Body of pancreas (tissue), 4 donors: Measurements from ENCODE around the gene GUCY2C. TPM values are rescaled to one million over a fixed set of nuclear protein-coding genes. Genes with fewer than 3 reads are reported as not detected.
A peak's percentile ranks its signal among the peaks of the same experiment; 100 is the strongest.

Experiments used
- ATAC-seq: fragments of 150-250 bp; one replicate; pipeline ENCODE4 v1.9.1; 2016
- DNase-seq, 4 donors: peaks; one replicate each; pipeline ENCODE4 v3.0.0-alpha.2; 2019
- H3K27ac ChIP-seq, 4 donors: fragments of 200-600 bp; sonication (generic); 1 replicate in 3 of 4; 2 replicates in 1 of 4; pipeline versions ENCODE4 v1.5.1 to v1.6.1; 2016 to 2019; ENCODE audit warnings: mild to moderate bottlenecking in 1 of 4, mixed read lengths in 1 of 4, moderate library complexity in 1 of 4
- H3K27me3 ChIP-seq, 2 donors: fragments of 200-600 bp; sonication (generic); one replicate each; pipeline ENCODE4 v1.6.0; 2016; ENCODE audit warnings: mild to moderate bottlenecking in 1 of 2
- H3K36me3 ChIP-seq, 2 donors: fragments of 200-600 bp; sonication (generic); replicated peaks in 1 of 2; 2 replicates each; pipeline ENCODE4 v1.5.1; 2016; ENCODE audit warnings: low read depth in 2 of 2; ENCODE audit not compliant: insufficient read depth in 1 of 2
- H3K4me1 ChIP-seq: fragments of 200-600 bp; sonication (generic); one replicate; pipeline ENCODE4 v1.6.0; 2016
- H3K4me3 ChIP-seq, 2 donors: fragments of 200-600 bp; sonication (generic); 1 replicate in 1 of 2; 2 replicates in 1 of 2; pipeline ENCODE4 v1.5.1; 2016 to 2019
- H3K9me3 ChIP-seq, 3 donors: fragments of 200-600 bp; sonication (generic); 1 replicate in 2 of 3; 2 replicates in 1 of 3; pipeline ENCODE4 v1.5.1; 2016
- CTCF ChIP-seq, 7 experiments: fragments of 450-650 bp in 4 of 7; fragments of 200-600 bp in 3 of 7; sonication (generic) in 3 of 7; IDR thresholded peaks; one replicate each; pipeline ENCODE4 v1.5.1; 2016 to 2019; ENCODE audit warnings: antibody characterized with exemption in 7 of 7
- POLR2A ChIP-seq, 3 donors: fragments of 450-650 bp; IDR thresholded peaks; one replicate each; pipeline ENCODE4 v1.6.1; 2016; ENCODE audit warnings: antibody characterized with exemption in 3 of 3, mild to moderate bottlenecking in 2 of 3
- WGBS, 2 donors: methylation state at CpG; one replicate each; pipeline ENCODE4 v1.1.5; 2017; 5-methylcytosine and 5-hydroxymethylcytosine counted together
- intact Hi-C: fragments of 100-400 bp; cut with DNase I; formaldehyde crosslinking; loops from one replicate; pipeline ENCODE4 v1.15.1; 2023
- total RNA-seq, 2 donors: library from RNA; depleted of rRNA; stranded (reverse); fragments of >200 nt; gene quantifications; one replicate each; pipeline ENCODE4 v1.1.0, GENCODE V29; 2016

Gene GUCY2C
- total RNA-seq, 2 donors from 2014 or later: not detected

- peaks cover 17% of the 10 kb centered on the region for H3K4me1 ChIP-seq
- no peaks in the 10 kb centered on the region for H3K9me3 ChIP-seq
- no peaks in the 10 kb centered on the region for H3K36me3 ChIP-seq
- peak overlapping the region in 1 of 4 donors; percentile 13 for H3K27ac ChIP-seq
- no peak for ATAC-seq
- H3K27me3 ChIP-seq: no peaks in the 10 kb centered on the region
- WGBS, 2 donors: 74 to 88% methylated on average over 3 of the region's 3 CpGs
- peak in 1 of 4 donors; percentile 8 for DNase-seq
- intact Hi-C loops: no loop called here
- no peak for TF ChIP-seq CTCF (IDR thresholded peaks at IDR 0.05)
- TF ChIP-seq POLR2A (IDR thresholded peaks at IDR 0.05): no peak
- no peak overlapping the region for H3K4me3 ChIP-seq
Measured at GRCh38 chr12:14614704-14615121, 81.7 kb downstream of the GUCY2C start.

- no peak for ATAC-seq
Measured at GRCh38 chr12:14613718-14614117, 82.7 kb downstream of the GUCY2C start.

GRCh38 chr12:14612898-14613445 is 83.4 kb downstream of the GUCY2C start:
- Histone ChIP-seq H3K36me3 (no peaks in the 10 kb centered on the region), H3K9me3 (no peaks in the 10 kb centered on the region), H3K27me3 (no peaks in the 10 kb centered on the region), H3K4me3 (no peak overlapping the region), H3K4me1 (peaks cover 8% of the 10 kb centered on the region), H3K27ac (peak overlapping the region in 1 of 4 donors; percentile 16)
- DNase-seq (no peak), ATAC-seq (peak; percentile 21)
- intact Hi-C loops: no loop called here
- TF ChIP-seq POLR2A (IDR thresholded peaks at IDR 0.05): no peak
- no peak for TF ChIP-seq CTCF (IDR thresholded peaks at IDR 0.05)
- WGBS, 2 donors: 47 to 55% methylated on average over 3 of the region's 3 CpGs

More at GRCh38 chr12:14613718-14614117, 82.7 kb downstream of the GUCY2C start:
- Histone ChIP-seq H3K4me1 (peaks cover 8% of the 10 kb centered on the region), H3K36me3 (no peaks in the 10 kb centered on the region), H3K9me3 (no peaks in the 10 kb centered on the region), H3K4me3 (no peak overlapping the region), H3K27ac (no peak overlapping the region), H3K27me3 (no peaks in the 10 kb centered on the region)
- DNase-seq: no peak
- TF ChIP-seq CTCF (IDR thresholded peaks at IDR 0.05) (no peak), POLR2A (IDR thresholded peaks at IDR 0.05) (no peak)
- intact Hi-C loops: no loop called here
- WGBS, 2 donors: 86 to 100% methylated on average over 1 of the region's 1 CpG

GRCh38 chr12:14612250-14612649 is 84.1 kb downstream of the GUCY2C start:
- no peaks in the 10 kb centered on the region for H3K27me3 ChIP-seq
- ATAC-seq (no peak), DNase-seq (no peak)
- no peaks in the 10 kb centered on the region for H3K36me3 ChIP-seq
- no peak overlapping the region for H3K4me3 ChIP-seq
- intact Hi-C loops: no loop called here
- H3K4me1 ChIP-seq: peaks cover 8% of the 10 kb centered on the region
- no peaks in the 10 kb centered on the region for H3K9me3 ChIP-seq
- no peak overlapping the region for H3K27ac ChIP-seq
- WGBS, 2 donors: 74 to 82% methylated on average over 3 of the region's 3 CpGs
- no peak for TF ChIP-seq CTCF (IDR thresholded peaks at IDR 0.05)
- TF ChIP-seq POLR2A (IDR thresholded peaks at IDR 0.05): no peak

GRCh38 chr12:14611640-14612203 is 84.7 kb downstream of the GUCY2C start:
- TF ChIP-seq CTCF (IDR thresholded peaks at IDR 0.05): no peak
- no peak for TF ChIP-seq POLR2A (IDR thresholded peaks at IDR 0.05)
- Histone ChIP-seq H3K4me3 (no peak overlapping the region), H3K27ac (no peak overlapping the region), H3K9me3 (no peaks in the 10 kb centered on the region), H3K27me3 (no peaks in the 10 kb centered on the region), H3K36me3 (no peaks in the 10 kb centered on the region), H3K4me1 (peaks cover 8% of the 10 kb centered on the region)
- intact Hi-C loops: no loop called here
- 89% methylated on average over 3 of the region's 3 CpGs for whole genome bisulfite sequencing, 2 donors
- ATAC-seq: no peak
- no peak for DNase-seq
